ENCODE results near the gene RAD21L1.
"Not testable (repeated sequence)": the region's sequence is repeated elsewhere in the genome, so short reads cannot be mapped to it uniquely, and the experiment has no call there.

Gene RAD21L1

GRCh38 chr20:1199964-1200363 is 25.9 kb upstream of the RAD21L1 start:
- no peak for DNase-seq

- DNase-seq = no peak
Observed at GRCh38 chr20:1202762-1203504, 22.9 kb upstream of the RAD21L1 start, which contains the start of gene C20orf202. Gene C20orf202 (plus strand): TSS chr20:1203454. CDS start chr20:1203586, 132 bp downstream.

- DNase-seq = no peak
Observed at GRCh38 chr20:1203630-1204029, 22.2 kb upstream of the RAD21L1 start.

GRCh38 chr20:1204113-1204512 is 21.7 kb upstream of the RAD21L1 start:
- DNase-seq = no peak

- DNase-seq = no peak
Observed at GRCh38 chr20:1204576-1204975, 21.3 kb upstream of the RAD21L1 start.

- DNase-seq = no peak
Observed at GRCh38 chr20:1205802-1206201, 20.0 kb upstream of the RAD21L1 start.

- no peak for DNase-seq
Observed at GRCh38 chr20:1206366-1207148, 19.3 kb upstream of the RAD21L1 start.

- DNase-seq = no peak
Observed at GRCh38 chr20:1207293-1207878, 18.5 kb upstream of the RAD21L1 start.

- DNase-seq = no peak
Observed at GRCh38 chr20:1209447-1210387, 16.1 kb upstream of the RAD21L1 start.

GRCh38 chr20:1210501-1210900 is 15.3 kb upstream of the RAD21L1 start:
- no peak for DNase-seq

- DNase-seq = no peak
Observed at GRCh38 chr20:1212023-1212422, 13.8 kb upstream of the RAD21L1 start.

- peak; percentile 66 for DNase-seq
Observed at GRCh38 chr20:1212607-1213396, 13.0 kb upstream of the RAD21L1 start.

GRCh38 chr20:1214838-1215261 is 11.0 kb upstream of the RAD21L1 start:
- DNase-seq = no peak

- peak; percentile 28 for DNase-seq
Observed at GRCh38 chr20:1215386-1216170, 10.3 kb upstream of the RAD21L1 start.

GRCh38 chr20:1216527-1217427 is 9.1 kb upstream of the RAD21L1 start:
- DNase-seq = not testable (repeated sequence)

- DNase-seq = not testable (repeated sequence)
Observed at GRCh38 chr20:1222750-1223149, 3.1 kb upstream of the RAD21L1 start.

- no peak for DNase-seq
Observed at GRCh38 chr20:1224205-1224890, 1.5 kb upstream of the RAD21L1 start.

GRCh38 chr20:1225263-1225782 is 521 bp upstream of the RAD21L1 start:
- DNase-seq = no peak

GRCh38 chr20:1229541-1229940 is 3.7 kb downstream of the RAD21L1 start:
- DNase-seq = no peak
